Measurements from ENCODE around the gene GMDS.

The GMDS gene

GRCh38 chr6:1615853-1616420 is 629.5 kb downstream of the GMDS start:
- H3K4me3 ChIP-seq (ENCODE audit: low read depth in 1 of 2, low read length in 2 of 2), result no peak overlapping the region
- no peak overlapping the region for H3K27ac ChIP-seq (ENCODE audit: low read length)

GRCh38 chr6:1615151-1615852 is 630.1 kb downstream of the GMDS start:
- Histone ChIP-seq H3K9ac (ENCODE audit: low read depth, low read length) (no peak overlapping the region), H3K4me3 (ENCODE audit: low read depth in 1 of 2, low read length in 2 of 2) (no peak overlapping the region), H3K4me1 (ENCODE audit: insufficient read depth, low read length) (no peaks in the 10 kb centered on the region), H3K36me3 (ENCODE audit: insufficient read depth, low read length) (no peaks in the 10 kb centered on the region), H4K20me1 (ENCODE audit: insufficient read depth, low read length) (no peaks in the 10 kb centered on the region), H3K9me3 (ENCODE audit: insufficient read depth, low read length, severe bottlenecking) (no peaks in the 10 kb centered on the region), H3K4me2 (ENCODE audit: insufficient read depth, low read length) (no peak overlapping the region), H3K79me2 (ENCODE audit: insufficient read depth, low read length) (no peaks in the 10 kb centered on the region), H3K27ac (ENCODE audit: low read length) (no peak overlapping the region), H3K27me3 (ENCODE audit: insufficient read depth, low read length, poor library complexity) (no peaks in the 10 kb centered on the region), H2AFZ (ENCODE audit: low read depth, low read length) (no peak overlapping the region)
- TF ChIP-seq EZH2 (IDR thresholded peaks at IDR 0.05; ENCODE audit: borderline replicate concordance, low read depth, low read length, severe bottlenecking), result no peak
- no peak for ATAC-seq (ENCODE audit: insufficient read depth, low read depth)
- no peak for DNase-seq

More at GRCh38 chr6:1615853-1616420, 629.5 kb downstream of the GMDS start:
- Histone ChIP-seq H4K20me1 (ENCODE audit: insufficient read depth, low read length) (no peaks in the 10 kb centered on the region), H3K36me3 (ENCODE audit: insufficient read depth, low read length) (no peaks in the 10 kb centered on the region), H2AFZ (ENCODE audit: low read depth, low read length) (no peak overlapping the region), H3K4me2 (ENCODE audit: insufficient read depth, low read length) (no peak overlapping the region), H3K9ac (ENCODE audit: low read depth, low read length) (no peak overlapping the region), H3K9me3 (ENCODE audit: insufficient read depth, low read length, severe bottlenecking) (no peaks in the 10 kb centered on the region), H3K4me1 (ENCODE audit: insufficient read depth, low read length) (no peaks in the 10 kb centered on the region), H3K79me2 (ENCODE audit: insufficient read depth, low read length) (no peaks in the 10 kb centered on the region), H3K27me3 (ENCODE audit: insufficient read depth, low read length, poor library complexity) (no peaks in the 10 kb centered on the region)
- TF ChIP-seq CTCF (IDR thresholded peaks at IDR 0.05; ENCODE audit: borderline replicate concordance, extremely low read depth, low read length, poor library complexity, severe bottlenecking) (no peak), EZH2 (IDR thresholded peaks at IDR 0.05; ENCODE audit: borderline replicate concordance, low read depth, low read length, severe bottlenecking) (no peak)
- ATAC-seq (ENCODE audit: insufficient read depth, low read depth), result no peak
- DNase-seq, result no peak

GRCh38 chr6:1614448-1615150 is 630.8 kb downstream of the GMDS start:
- H3K27me3 ChIP-seq (ENCODE audit: insufficient read depth, low read length, poor library complexity), result no peaks in the 10 kb centered on the region
- no peak overlapping the region for H3K27ac ChIP-seq (ENCODE audit: low read length)
- no peaks in the 10 kb centered on the region for H3K79me2 ChIP-seq (ENCODE audit: insufficient read depth, low read length)
- H3K9ac ChIP-seq (ENCODE audit: low read depth, low read length), result no peak overlapping the region
- no peaks in the 10 kb centered on the region for H3K36me3 ChIP-seq (ENCODE audit: insufficient read depth, low read length)
- DNase-seq (no peak), ATAC-seq (ENCODE audit: insufficient read depth, low read depth) (no peak)
- H2AFZ ChIP-seq (ENCODE audit: low read depth, low read length), result no peak overlapping the region
- H3K4me3 ChIP-seq (ENCODE audit: low read depth in 1 of 2, low read length in 2 of 2), result no peak overlapping the region
- H4K20me1 ChIP-seq (ENCODE audit: insufficient read depth, low read length), result no peaks in the 10 kb centered on the region
- no peaks in the 10 kb centered on the region for H3K9me3 ChIP-seq (ENCODE audit: insufficient read depth, low read length, severe bottlenecking)
- H3K4me1 ChIP-seq (ENCODE audit: insufficient read depth, low read length), result no peaks in the 10 kb centered on the region
- TF ChIP-seq CTCF (IDR thresholded peaks at IDR 0.05; ENCODE audit: borderline replicate concordance, extremely low read depth, low read length, poor library complexity, severe bottlenecking) (no peak), EZH2 (IDR thresholded peaks at IDR 0.05; ENCODE audit: borderline replicate concordance, low read depth, low read length, severe bottlenecking) (no peak)
- no peak overlapping the region for H3K4me2 ChIP-seq (ENCODE audit: insufficient read depth, low read length)

Data from DND-41 (cell line).